IMR-90 (cell line): ENCODE measurements around the gene PBRM1. TPM values are rescaled to one million over a fixed set of nuclear protein-coding genes. Genes with fewer than 3 reads are reported as not detected.

Experiments
- ATAC-seq: fragments of 200-7000 bp; cut with Tn5 transposase; 2 replicates; pipeline ENCODE4 v1.9.1; 2020; ENCODE audit warnings: low read depth, mild to moderate bottlenecking, moderate library complexity
- BruUV-seq: library from RNA; stranded (reverse); fragments of 400-500 nt; replicated peaks from 2 replicates; lab custom pipeline; 2021; lab: Mats Ljungman, UMichigan
- CTCF ChIA-PET: fragments of 300-600 bp; formaldehyde crosslinking; extraction: SDS; loops from one replicate; lab custom pipeline; 2021; ENCODE audit warnings: antibody characterized with exemption; lab: Yijun Ruan, JAX
- POLR2A ChIA-PET: fragments of 300-600 bp; sonication (Branson Sonifier 250); formaldehyde crosslinking; loops from one replicate; lab custom pipeline; 2022; ENCODE audit warnings: antibody characterized with exemption; ENCODE audit not compliant: unreplicated experiment; lab: Charles Lee
- DNase-seq: peaks from one replicate; pipeline ENCODE4 v3.0.0; 2013
- H2AFZ ChIP-seq: replicated peaks from 2 replicates; pipeline ENCODE3; 2013; ENCODE audit warnings: low read length, mild to moderate bottlenecking; ENCODE audit not compliant: poor library complexity
- H2AK5ac ChIP-seq: 2 replicates; pipeline ENCODE4 v1.6.1; 2013; ENCODE audit warnings: low read depth, low read length, inconsistent platforms
- H2AK9ac ChIP-seq: replicated peaks from 2 replicates; pipeline ENCODE3; 2013; ENCODE audit warnings: mild to moderate bottlenecking, low read depth, low read length, moderate library complexity; ENCODE audit not compliant: poor library complexity
- H2BK120ac ChIP-seq: 2 replicates; pipeline ENCODE4 v1.6.1; 2013; ENCODE audit warnings: low read depth, low read length, inconsistent platforms
- H2BK15ac ChIP-seq: 3 replicates; pipeline ENCODE4 v1.6.1; 2013; ENCODE audit warnings: low read depth, low read length, inconsistent platforms
- H2BK20ac ChIP-seq: 2 replicates; pipeline ENCODE4 v1.6.1; 2013; ENCODE audit warnings: low read depth, mild to moderate bottlenecking, inconsistent platforms, low read length, moderate library complexity
- H2BK5ac ChIP-seq: 2 replicates; pipeline ENCODE4 v1.6.1; 2013; ENCODE audit warnings: mild to moderate bottlenecking, low read depth, low read length, inconsistent platforms; ENCODE audit not compliant: poor library complexity, severe bottlenecking
- H3K14ac ChIP-seq: replicated peaks from 2 replicates; pipeline ENCODE4 v1.6.1; 2013; ENCODE audit warnings: low read depth, low read length, inconsistent platforms
- H3K18ac ChIP-seq: 2 replicates; pipeline ENCODE4 v1.6.1; 2013; ENCODE audit warnings: low read depth, low read length, control low read depth
- H3K23ac ChIP-seq: 2 replicates; pipeline ENCODE4 v1.6.1; 2013; ENCODE audit warnings: low read depth, low read length, inconsistent platforms
- H3K27ac ChIP-seq: 2 replicates; pipeline ENCODE4 v1.5.1; 2013; ENCODE audit warnings: mild to moderate bottlenecking, control low read depth, low read length; ENCODE audit not compliant: insufficient read depth
- H3K27me3 ChIP-seq: 2 replicates; pipeline ENCODE4 v1.6.1; 2013; ENCODE audit warnings: low read length; ENCODE audit not compliant: control insufficient read depth, insufficient read depth
- H3K36me3 ChIP-seq: 2 replicates; pipeline ENCODE4 v1.6.1; 2013; ENCODE audit warnings: low read length, mixed read lengths; ENCODE audit not compliant: control insufficient read depth, insufficient read depth
- H3K4ac ChIP-seq: 2 replicates; pipeline ENCODE4 v1.6.1; 2013; ENCODE audit warnings: low read depth, low read length, inconsistent platforms
- H3K4me1 ChIP-seq: 2 replicates; pipeline ENCODE4 v1.6.1; 2013; ENCODE audit warnings: low read length, mixed read lengths; ENCODE audit not compliant: control insufficient read depth, insufficient read depth
- H3K4me2 ChIP-seq: 2 replicates; pipeline ENCODE4 v1.6.1; 2013; ENCODE audit warnings: low read depth, mild to moderate bottlenecking, control low read depth, low read length, moderate library complexity
- H3K4me3 ChIP-seq: 2 replicates; pipeline ENCODE4 v1.5.1; 2013; ENCODE audit warnings: low read depth, mild to moderate bottlenecking, control low read depth, low read length, moderate library complexity; ENCODE audit not compliant: insufficient read depth
- H3K56ac ChIP-seq: 2 replicates; pipeline ENCODE4 v1.6.1; 2013; ENCODE audit warnings: low read length, inconsistent platforms; ENCODE audit not compliant: insufficient read depth; ENCODE audit errors: extremely low read depth
- H3K79me1 ChIP-seq, 2 experiments: 2 replicates each; pipeline ENCODE4 v1.6.1; 2013; ENCODE audit warnings: low read length in 2 of 2, inconsistent platforms in 1 of 2, low read depth in 1 of 2
- H3K9ac ChIP-seq: 2 replicates; pipeline ENCODE4 v1.6.1; 2013; ENCODE audit warnings: low read depth, low read length, control low read depth
- H3K9me1 ChIP-seq: 2 replicates; pipeline ENCODE4 v1.6.1; 2013; ENCODE audit warnings: low read length, inconsistent platforms; ENCODE audit not compliant: insufficient read depth
- H3K9me3 ChIP-seq: 2 replicates; pipeline ENCODE4 v1.6.1; 2013; ENCODE audit warnings: low read length; ENCODE audit not compliant: control insufficient read depth, insufficient read depth
- H4K20me1 ChIP-seq: 2 replicates; pipeline ENCODE4 v1.6.1; 2013; ENCODE audit warnings: low read length, inconsistent platforms; ENCODE audit not compliant: insufficient read depth
- H4K5ac ChIP-seq: 2 replicates; pipeline ENCODE4 v1.6.1; 2013; ENCODE audit warnings: mild to moderate bottlenecking, low read depth, low read length, control low read depth
- H4K8ac ChIP-seq, 2 experiments: 2 replicates each; pipeline ENCODE4 v1.6.1; 2013; ENCODE audit warnings: low read depth in 2 of 2, low read length in 2 of 2, control low read depth in 1 of 2, inconsistent platforms in 1 of 2
- H4K91ac ChIP-seq: 2 replicates; pipeline ENCODE4 v1.6.1; 2013; ENCODE audit warnings: low read depth, low read length, inconsistent platforms; ENCODE audit not compliant: insufficient read depth
- CEBPB ChIP-seq: IDR thresholded peaks from 2 replicates; pipeline ENCODE4 v1.6.1; 2012; ENCODE audit warnings: low read depth, low read length, improper control_type of control experiment
- CHD1 ChIP-seq: IDR thresholded peaks from 2 replicates; pipeline ENCODE4 v1.6.1; 2012; ENCODE audit warnings: low read depth, low read length, improper control_type of control experiment
- MAFK ChIP-seq: IDR thresholded peaks from 2 replicates; pipeline ENCODE4 v1.6.1; 2012; ENCODE audit warnings: low read depth, low read length, improper control_type of control experiment
- MAZ ChIP-seq: IDR thresholded peaks from 2 replicates; pipeline ENCODE4 v1.6.1; 2012; ENCODE audit warnings: low read depth, mild to moderate bottlenecking, low read length, improper control_type of control experiment, moderate library complexity, borderline replicate concordance
- NFE2L2 ChIP-seq: fragments of 150-350 bp; IDR thresholded peaks from 2 replicates; pipeline ENCODE4 v1.6.1; 2016; ENCODE audit warnings: low read depth, mild to moderate bottlenecking, low read length
- WGBS, 2 experiments: methylation state at CpG; one replicate each; pipeline versions ENCODE4 v1.1.5 to v1.1.7; 2013; ENCODE audit warnings: missing lambda C conversion rate in 2 of 2; ENCODE audit not compliant: insufficient read length in 1 of 2; ENCODE audit errors: extremely low coverage in 2 of 2; 5-methylcytosine and 5-hydroxymethylcytosine counted together
- dilution Hi-C: fragments of 300-500 bp; cut with HindIII; formaldehyde crosslinking; loops from one replicate; pipeline ENCODE4 v1.14.3; 2018; ENCODE audit warnings: low sequenced_read_pairs; ENCODE audit not compliant: unreplicated experiment
- in situ Hi-C: fragments of 300-500 bp; cut with MboI; formaldehyde crosslinking; loops from 3 replicates; pipeline ENCODE4 v1.14.3; 2019; ENCODE audit warnings: low sequenced_read_pairs, inconsistent platforms, mixed read lengths
- intact Hi-C: fragments of 100-400 bp; cut with micrococcal nuclease; formaldehyde crosslinking; loops from 2 replicates; pipeline ENCODE4 v1.10.0; 2022
- polyA plus RNA-seq, 3 experiments: library from polyadenylated mRNA; depleted of rRNA; stranded (reverse); fragments of >200 nt; gene quantifications; 2 replicates each; pipeline ENCODE4 v1.2.3, GENCODE V29; 2012; ENCODE audit warnings: low replicate concordance in 1 of 3
- total RNA-seq: library from RNA; depleted of rRNA; stranded (reverse); fragments of >200 nt; gene quantifications from 2 replicates; pipeline ENCODE4 v1.2.3, GENCODE V29; 2012

Gene PBRM1
- total and polyA plus RNA-seq, 2 of the 4 experiments (the other 2 are of a cell fraction): 16.5 to 72.6 TPM

DNA sequence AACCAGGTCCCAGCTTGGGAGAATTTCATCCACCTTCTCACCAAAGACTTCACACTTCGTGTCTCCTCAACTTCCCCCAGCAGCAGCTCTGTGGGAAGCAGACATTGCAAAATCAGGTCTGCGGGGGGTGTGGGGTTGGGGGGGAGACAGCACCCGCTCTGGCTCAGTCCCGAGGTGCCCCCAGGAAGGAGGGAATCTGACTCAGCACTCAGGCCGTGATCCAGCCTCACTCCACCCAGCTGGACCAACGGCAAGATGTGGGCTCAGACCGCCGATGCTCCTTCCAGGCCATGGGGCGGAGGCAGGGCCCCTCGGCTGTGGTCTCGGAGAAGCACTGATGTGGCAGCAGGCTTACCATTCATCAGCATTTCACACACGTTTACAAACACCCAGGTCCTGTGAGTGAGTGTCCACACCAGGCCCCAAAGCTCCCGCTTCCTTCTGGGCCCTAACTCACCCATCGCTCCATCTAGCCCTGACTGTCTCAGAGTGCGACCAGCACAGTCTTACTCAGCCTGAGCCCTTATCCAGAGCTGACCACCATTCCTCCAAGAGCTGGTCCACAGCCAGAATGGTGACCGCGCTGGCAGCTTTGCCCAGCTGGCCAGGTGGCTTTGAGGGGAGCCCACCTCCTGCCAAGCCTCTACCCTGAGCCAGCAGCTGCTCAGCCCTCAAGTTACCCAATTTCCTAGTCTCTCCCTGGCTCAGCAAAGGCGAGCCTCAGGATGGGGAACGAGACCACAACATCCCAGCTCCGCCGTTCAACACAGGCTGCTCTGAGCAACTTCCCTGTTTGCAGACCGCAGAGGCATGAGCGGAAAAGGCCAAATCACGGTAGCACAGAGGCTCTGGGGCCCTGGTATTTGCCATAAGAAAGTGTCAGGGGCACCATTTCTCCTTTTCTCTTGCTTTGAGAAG is 187.3 kb downstream of the PBRM1 start:
- Histone ChIP-seq H3K9ac (no peak overlapping the region), H2BK5ac (no peak overlapping the region), H3K36me3 (peaks cover under 1% of the 10 kb centered on the region; the same call in 1 of the 2 replicates), H4K5ac (no peak overlapping the region), H3K9me3 (no peaks in the 10 kb centered on the region), H2BK20ac (no peak overlapping the region), H3K27ac (no peak overlapping the region), H3K56ac (no peak overlapping the region), H2AK9ac (peak overlapping the region; percentile 55), H3K4me1 (peaks cover 9% of the 10 kb centered on the region; the same call in 1 of the 2 replicates), H3K4me2 (no peak overlapping the region), H3K27me3 (no peaks in the 10 kb centered on the region; the same call in 1 of the 2 replicates), H3K18ac (no peak overlapping the region), H4K8ac (peak overlapping the region in 1 of 2 experiments; percentile 4; a peak in 1 of 4 replicates), H4K20me1 (0 out of 2 replicates have a peak, but pooled peaks cover 2% of the 10 kb centered on the region), H4K91ac (no peak overlapping the region), H3K4me3 (no peak overlapping the region), H2BK120ac (no peak overlapping the region), H3K79me1 (no peaks in the 10 kb centered on the region), H2AFZ (peak overlapping the region; percentile 72), H3K9me1 (peaks cover 10% of the 10 kb centered on the region), H3K23ac (no peak overlapping the region), H2BK15ac (peak overlapping the region; percentile 50; the same call in 1 of the 3 replicates), H3K4ac (no peak overlapping the region), H2AK5ac (peak overlapping the region; percentile 73), H3K14ac (no peak overlapping the region)
- TF ChIP-seq CEBPB (peak; percentile 72), NFE2L2 (peak; percentile 37; the same call in 1 of the 2 replicates), MAFK (0 out of 2 replicates have a peak, but pooled peaks have one; percentile 3), MAZ (peak; percentile 77; the same call in 1 of the 2 replicates), CHD1 (no peak)
- ChIA-PET POLR2A (no interaction called here), CTCF (interaction anchor here (1.1 kb wide), 1 partner anchor 11 kb away, joined by 3 read pairs; no protein-coding TSS in a partner anchor)
- DNase-seq (peak; percentile 53), ATAC-seq (peak; percentile 57)
- no TSS peak for BruUV-seq
- intact Hi-C loops (no loop called here), in situ Hi-C loops (no loop called here), dilution Hi-C loops (no loop called here)
- 69% methylated on average over 11 of the region's 24 CpGs; no CpG with 5 or more reads in 1 of the 2 experiments for WGBS, 2 experiments
